Erythroblast (primary cell): Measurements from ENCODE around the gene HORMAD1.
"Not testable (repeated sequence)": the region's sequence is repeated elsewhere in the genome, so short reads cannot be mapped to it uniquely, and the experiment has no call there.

ENCODE experiments used
- GATA1 ChIP-seq: IDR thresholded peaks from 2 replicates; pipeline ENCODE4 v1.6.1; 2011; ENCODE audit warnings: low read depth, mild to moderate bottlenecking, control low read depth, low read length, moderate library complexity
- POLR2A ChIP-seq: IDR thresholded peaks from 2 replicates; pipeline ENCODE4 v1.6.1; 2011; ENCODE audit warnings: mild to moderate bottlenecking, low read length

- not testable (repeated sequence) for TF ChIP-seq POLR2A, GATA1
Observed at GRCh38 chr1:150657064-150657463, 63.6 kb downstream of the HORMAD1 start.
